Neural progenitor cell (in vitro differentiated cells): ENCODE measurements around the gene PLAAT2.

Experiments
- EZH2 ChIP-seq: fragments of 200-600 bp; sonication (generic); IDR thresholded peaks from 2 replicates; pipeline ENCODE4 v1.6.1; 2017; ENCODE audit warnings: antibody characterized with exemption, mild to moderate bottlenecking, moderate library complexity
- EZH2phosphoT487 ChIP-seq: fragments of 200-600 bp; sonication (generic); IDR thresholded peaks from 2 replicates; pipeline ENCODE4 v1.6.1; 2017; ENCODE audit warnings: antibody characterized with exemption
- TF ChIP-seq, protein P1 (sequence below): fragments of 200-600 bp; sonication (generic); IDR thresholded peaks from 2 replicates; pipeline ENCODE4 v1.5.1; 2017; ENCODE audit warnings: antibody characterized with exemption, mild to moderate bottlenecking

DNA sequence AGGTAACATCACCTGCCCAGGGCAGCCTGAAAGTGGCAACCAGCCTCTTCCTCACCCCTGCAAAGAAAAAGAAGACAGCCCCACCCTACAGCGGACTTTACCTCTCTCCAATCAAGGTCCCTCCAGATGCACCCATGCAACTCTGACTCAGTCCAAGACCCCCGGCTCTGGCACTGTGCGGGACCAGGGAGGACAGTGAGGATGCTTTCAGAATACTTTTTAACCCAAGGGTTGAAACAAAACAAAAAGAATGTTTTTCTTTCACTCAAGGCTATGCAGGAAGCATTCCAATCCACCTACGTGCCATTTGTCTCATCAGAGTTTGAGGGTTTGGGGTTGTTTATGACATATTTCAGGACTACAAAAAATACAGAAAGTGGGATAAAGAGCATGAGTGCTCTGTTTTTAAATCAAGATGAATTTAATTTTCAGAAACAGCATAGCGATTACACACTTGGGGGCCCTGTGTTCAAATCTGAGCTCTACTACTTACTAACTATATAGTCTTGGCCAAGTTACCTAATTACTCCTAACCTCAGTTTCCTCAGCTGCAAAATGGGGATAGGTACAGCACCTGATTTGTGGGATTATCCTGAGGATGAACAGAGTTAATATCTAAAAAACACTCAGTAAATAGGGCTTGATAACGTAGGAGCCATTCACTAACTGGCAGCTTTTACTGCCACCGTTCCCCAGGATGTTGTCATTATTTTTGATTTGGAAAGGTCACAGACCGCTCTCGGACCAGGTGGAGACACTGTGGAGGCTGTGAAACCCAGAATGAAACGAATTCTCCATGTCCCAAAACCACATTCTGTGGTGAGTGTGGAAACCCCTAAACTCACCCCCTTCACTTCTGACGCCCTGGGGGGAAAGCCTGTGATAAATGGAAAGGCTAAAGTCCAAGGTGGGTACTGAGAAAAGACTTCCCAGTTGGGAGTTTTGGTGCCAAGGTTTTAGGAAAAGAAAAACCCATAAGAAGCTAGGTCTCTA is 45.5 kb upstream of the PLAAT2 start:
- TF ChIP-seq EZH2phosphoT487: no peak
- TF ChIP-seq, protein P1, sequence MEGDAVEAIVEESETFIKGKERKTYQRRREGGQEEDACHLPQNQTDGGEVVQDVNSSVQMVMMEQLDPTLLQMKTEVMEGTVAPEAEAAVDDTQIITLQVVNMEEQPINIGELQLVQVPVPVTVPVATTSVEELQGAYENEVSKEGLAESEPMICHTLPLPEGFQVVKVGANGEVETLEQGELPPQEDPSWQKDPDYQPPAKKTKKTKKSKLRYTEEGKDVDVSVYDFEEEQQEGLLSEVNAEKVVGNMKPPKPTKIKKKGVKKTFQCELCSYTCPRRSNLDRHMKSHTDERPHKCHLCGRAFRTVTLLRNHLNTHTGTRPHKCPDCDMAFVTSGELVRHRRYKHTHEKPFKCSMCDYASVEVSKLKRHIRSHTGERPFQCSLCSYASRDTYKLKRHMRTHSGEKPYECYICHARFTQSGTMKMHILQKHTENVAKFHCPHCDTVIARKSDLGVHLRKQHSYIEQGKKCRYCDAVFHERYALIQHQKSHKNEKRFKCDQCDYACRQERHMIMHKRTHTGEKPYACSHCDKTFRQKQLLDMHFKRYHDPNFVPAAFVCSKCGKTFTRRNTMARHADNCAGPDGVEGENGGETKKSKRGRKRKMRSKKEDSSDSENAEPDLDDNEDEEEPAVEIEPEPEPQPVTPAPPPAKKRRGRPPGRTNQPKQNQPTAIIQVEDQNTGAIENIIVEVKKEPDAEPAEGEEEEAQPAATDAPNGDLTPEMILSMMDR: no peak
- no peak for TF ChIP-seq EZH2
